ENCODE results near the gene B4GALT6. TPM values are rescaled to one million over a fixed set of nuclear protein-coding genes. Genes with fewer than 3 reads are reported as not detected.
A peak's percentile ranks its signal among the peaks of the same experiment; 100 is the strongest.

The B4GALT6 gene
- total RNA-seq, 1 experiment from 2014 or later = 1.4 TPM

GRCh38 chr18:31619291-31619690 is 65.1 kb downstream of the B4GALT6 start:
- no peak overlapping the region for H3K27ac ChIP-seq (ENCODE audit: low read length)
- DNase-seq (peak; percentile 6), ATAC-seq (no peak)
- H3K4me1 ChIP-seq (ENCODE audit: insufficient read depth, low read length) = no peaks in the 10 kb centered on the region
- no peaks in the 10 kb centered on the region for H3K9me2 ChIP-seq (replicated peaks; ENCODE audit: low read length)
- intact Hi-C loops (cut with micrococcal nuclease) = no loop called here
- H3K36me3 ChIP-seq (ENCODE audit: low read depth, low read length) = no peaks in the 10 kb centered on the region
- CTCF ChIA-PET = no interaction called here
- POLR2A ChIA-PET (ENCODE audit: unreplicated experiment) = interaction anchor here (0.5 kb wide), 1 partner anchor 31 kb away, joined by 3 read pairs; no protein-coding TSS in a partner anchor
- H3K27me3 ChIP-seq (ENCODE audit: low read length) = no peaks in the 10 kb centered on the region
- no peak overlapping the region for H3K9ac ChIP-seq (ENCODE audit: low read length)
- no peak overlapping the region for H3K4me3 ChIP-seq (ENCODE audit: low read length)
- no peaks in the 10 kb centered on the region for H3F3A ChIP-seq (ENCODE audit: low read length, unreplicated experiment)
- H3K79me2 ChIP-seq (ENCODE audit: low read length) = no peaks in the 10 kb centered on the region
- BruUV-seq (replicated peaks) = no TSS peak
- H4K20me1 ChIP-seq (ENCODE audit: low read length) = no peaks in the 10 kb centered on the region
- TF ChIP-seq EZH2 (IDR thresholded peaks at IDR 0.05; ENCODE audit: low read length, unreplicated experiment) (no peak), EZH2phosphoT487 (IDR thresholded peaks at IDR 0.05; ENCODE audit: borderline replicate concordance, low read length) (no peak)
- H3K9me3 ChIP-seq (ENCODE audit: low read length) = no peaks in the 10 kb centered on the region
- no peak overlapping the region for H2AFZ ChIP-seq (ENCODE audit: low read length)
- H3K4me2 ChIP-seq (ENCODE audit: low read length) = no peak overlapping the region

- TF ChIP-seq EZH2 (IDR thresholded peaks at IDR 0.05; ENCODE audit: low read length, unreplicated experiment) (no peak), EZH2phosphoT487 (IDR thresholded peaks at IDR 0.05; ENCODE audit: borderline replicate concordance, low read length) (no peak), CTCF (conservative IDR thresholded peaks at IDR 0.05; ENCODE audit: low read depth, low read length) (no peak)
- DNase-seq = no peak
- BruUV-seq (replicated peaks) = no TSS peak
- Histone ChIP-seq H3K27me3 (ENCODE audit: low read length) (no peaks in the 10 kb centered on the region), H3K9ac (ENCODE audit: low read length) (no peak overlapping the region), H3K4me3 (ENCODE audit: low read length) (no peak overlapping the region), H3K36me3 (ENCODE audit: low read depth, low read length) (no peaks in the 10 kb centered on the region), H4K20me1 (ENCODE audit: low read length) (no peaks in the 10 kb centered on the region), H3K4me2 (ENCODE audit: low read length) (no peak overlapping the region), H3K9me2 (replicated peaks; ENCODE audit: low read length) (no peaks in the 10 kb centered on the region), H3K4me1 (ENCODE audit: insufficient read depth, low read length) (no peaks in the 10 kb centered on the region), H3K9me3 (ENCODE audit: low read length) (no peaks in the 10 kb centered on the region), H3K27ac (ENCODE audit: low read length) (no peak overlapping the region), H3K79me2 (ENCODE audit: low read length) (no peaks in the 10 kb centered on the region), H2AFZ (ENCODE audit: low read length) (no peak overlapping the region), H3F3A (ENCODE audit: low read length, unreplicated experiment) (no peaks in the 10 kb centered on the region)
- CTCF ChIA-PET = no interaction called here
- no peak for ATAC-seq
- intact Hi-C loops (cut with micrococcal nuclease) = no loop called here
- POLR2A ChIA-PET (ENCODE audit: unreplicated experiment) = interaction anchor here (0.5 kb wide), 1 partner anchor 32 kb away, joined by 3 read pairs; no protein-coding TSS in a partner anchor
Measured at GRCh38 chr18:31618801-31619200, 65.6 kb downstream of the B4GALT6 start.

GRCh38 chr18:31617031-31617717 is 67.2 kb downstream of the B4GALT6 start:
- ChIA-PET CTCF (no interaction called here), POLR2A (ENCODE audit: unreplicated experiment) (no interaction called here)
- no TSS peak for BruUV-seq (replicated peaks)
- Histone ChIP-seq H3K9me2 (replicated peaks; ENCODE audit: low read length) (no peaks in the 10 kb centered on the region), H3K4me3 (ENCODE audit: low read length) (no peak overlapping the region), H3K9me3 (ENCODE audit: low read length) (no peaks in the 10 kb centered on the region), H3K9ac (ENCODE audit: low read length) (no peak overlapping the region), H3F3A (ENCODE audit: low read length, unreplicated experiment) (no peaks in the 10 kb centered on the region), H3K36me3 (ENCODE audit: low read depth, low read length) (no peaks in the 10 kb centered on the region), H3K4me1 (ENCODE audit: insufficient read depth, low read length) (no peaks in the 10 kb centered on the region), H3K27ac (ENCODE audit: low read length) (no peak overlapping the region), H2AFZ (ENCODE audit: low read length) (no peak overlapping the region), H3K79me2 (ENCODE audit: low read length) (no peaks in the 10 kb centered on the region), H3K4me2 (ENCODE audit: low read length) (no peak overlapping the region), H3K27me3 (ENCODE audit: low read length) (no peaks in the 10 kb centered on the region), H4K20me1 (ENCODE audit: low read length) (no peaks in the 10 kb centered on the region)
- DNase-seq (no peak), ATAC-seq (no peak)
- TF ChIP-seq EZH2 (IDR thresholded peaks at IDR 0.05; ENCODE audit: low read length, unreplicated experiment) (no peak), EZH2phosphoT487 (IDR thresholded peaks at IDR 0.05; ENCODE audit: borderline replicate concordance, low read length) (no peak)
- intact Hi-C loops (cut with micrococcal nuclease) = no loop called here

All from PC-3 (cell line).